NT2/D1 (cell line): Measurements from ENCODE around the gene CTU2.

ENCODE experiments used
- DNase-seq: peaks from one replicate; pipeline ENCODE4 v3.0.0-alpha.2; 2011; ENCODE audit warnings: low read depth, low spot score
- H3K27me3 ChIP-seq: 2 replicates; pipeline ENCODE4 v1.6.0; 2011; ENCODE audit warnings: mild to moderate bottlenecking; ENCODE audit not compliant: insufficient read length, insufficient read depth
- H3K36me3 ChIP-seq: 2 replicates; pipeline ENCODE4 v1.6.1; 2011; ENCODE audit warnings: mild to moderate bottlenecking, low read length, mixed read lengths; ENCODE audit not compliant: insufficient read depth, insufficient read length
- H3K4me1 ChIP-seq: 2 replicates; pipeline ENCODE4 v1.5.1; 2011; ENCODE audit not compliant: insufficient read depth, insufficient read length
- H3K4me3 ChIP-seq: 2 replicates; pipeline ENCODE4 v1.5.1; 2011; ENCODE audit warnings: low read depth; ENCODE audit not compliant: insufficient read length
- H3K9ac ChIP-seq: 2 replicates; pipeline ENCODE4 v1.6.0; 2011; ENCODE audit warnings: low read depth; ENCODE audit not compliant: insufficient read length
- H3K9me3 ChIP-seq: 2 replicates; pipeline ENCODE4 v1.5.1; 2011; ENCODE audit warnings: mild to moderate bottlenecking, low read length; ENCODE audit not compliant: insufficient read depth
- SUZ12 ChIP-seq: IDR thresholded peaks from 2 replicates; pipeline ENCODE4 v1.6.1; 2011; ENCODE audit not compliant: insufficient read length, insufficient read depth; ENCODE audit errors: extremely low read depth
- YY1 ChIP-seq: IDR thresholded peaks from 2 replicates; pipeline ENCODE4 v1.6.1; 2011; ENCODE audit not compliant: insufficient read length, insufficient read depth
- ZNF274 ChIP-seq: IDR thresholded peaks from 2 replicates; pipeline ENCODE4 v1.6.1; 2011; ENCODE audit warnings: mild to moderate bottlenecking, low read depth, low read length

Gene CTU2

GRCh38 chr16:88684569-88685155, 21.6 kb upstream of the CTU2 start:
- Histone ChIP-seq H3K27me3 (peaks cover 50% of the 10 kb centered on the region), H3K4me1 (peaks cover 37% of the 10 kb centered on the region), H3K4me3 (no peak overlapping the region), H3K36me3 (no peaks in the 10 kb centered on the region), H3K9me3 (no peaks in the 10 kb centered on the region), H3K9ac (peak overlapping the region; percentile 79)
- TF ChIP-seq SUZ12: no peak
- no peak for DNase-seq

GRCh38 chr16:88685156-88686061, 20.9 kb upstream of the CTU2 start:
- DNase-seq: no peak
- Histone ChIP-seq H3K27me3 (peaks cover 54% of the 10 kb centered on the region), H3K4me3 (peak overlapping the region; percentile 51), H3K9ac (peak overlapping the region; percentile 79), H3K36me3 (no peaks in the 10 kb centered on the region), H3K4me1 (peaks cover 40% of the 10 kb centered on the region), H3K9me3 (no peaks in the 10 kb centered on the region)
- TF ChIP-seq ZNF274: no peak
- no peak for TF ChIP-seq YY1
- no peak for TF ChIP-seq SUZ12

DNA sequence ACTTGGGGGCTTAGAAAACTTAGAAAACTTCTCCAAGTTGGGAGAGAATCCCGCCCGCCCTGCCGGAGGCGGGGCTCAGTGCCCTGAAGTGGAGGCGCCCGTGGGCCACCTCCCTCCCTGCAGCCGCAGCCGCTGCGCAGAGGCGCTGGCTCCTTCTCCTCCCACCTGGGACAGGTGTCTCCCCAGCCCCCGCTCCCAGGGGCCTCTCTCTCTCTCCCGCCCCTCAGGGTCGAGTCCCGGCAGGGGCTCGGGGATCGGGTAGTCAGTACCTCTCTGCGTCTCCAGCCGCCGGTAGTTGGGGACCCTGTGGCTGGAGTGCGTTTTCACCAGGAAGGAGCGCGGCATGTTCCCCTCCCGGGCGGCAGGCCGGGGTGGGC, 20.3 kb upstream of the CTU2 start:
- TF ChIP-seq ZNF274: no peak
- no peak for TF ChIP-seq SUZ12
- no peak for TF ChIP-seq YY1
- Histone ChIP-seq H3K4me1 (peaks cover 43% of the 10 kb centered on the region), H3K9ac (peak overlapping the region; percentile 79), H3K27me3 (peaks cover 61% of the 10 kb centered on the region), H3K4me3 (peak overlapping the region; percentile 51), H3K36me3 (no peaks in the 10 kb centered on the region), H3K9me3 (no peaks in the 10 kb centered on the region)
- no peak for DNase-seq

DNA sequence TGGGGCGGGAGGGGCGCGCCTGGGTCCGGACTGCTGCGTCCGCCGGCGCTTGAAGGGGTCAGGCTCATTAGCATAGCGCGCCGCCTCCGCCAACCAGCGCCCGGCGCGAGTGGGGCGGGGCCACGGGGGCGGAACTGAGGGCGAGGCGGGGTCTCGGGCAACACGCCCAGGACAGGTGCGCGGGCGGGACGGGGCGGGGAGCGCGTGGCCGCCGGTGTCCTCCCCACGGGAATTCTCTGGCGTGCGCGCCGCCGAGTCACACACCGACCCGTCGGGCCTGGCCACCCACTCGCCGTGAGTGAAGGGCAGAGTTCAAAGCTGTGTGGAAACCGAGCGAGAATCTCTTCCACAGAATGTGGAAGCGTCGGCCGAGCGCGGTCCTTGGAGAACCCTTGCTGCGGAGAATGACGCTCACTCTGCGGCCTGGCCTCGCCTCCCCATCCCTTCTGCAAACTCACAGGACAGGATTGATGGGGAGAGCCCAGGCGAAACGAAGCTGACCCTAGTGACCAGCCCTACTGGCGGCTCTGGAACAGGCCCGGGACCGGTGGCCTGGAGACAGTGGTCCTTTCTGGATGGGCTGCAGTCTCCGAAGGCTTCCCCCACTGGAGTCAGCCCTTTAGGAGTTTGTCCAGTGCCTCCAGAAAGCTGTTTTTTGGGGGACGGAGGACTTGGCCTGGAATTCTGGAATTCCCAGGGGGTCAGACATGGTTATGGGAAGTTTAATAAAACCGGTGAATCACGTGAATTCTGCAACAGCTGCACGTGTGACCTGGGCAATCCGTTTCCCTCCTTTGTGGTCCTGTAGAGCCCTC, 19.7 kb upstream of the CTU2 start, which contains the start of gene SNAI3:
Gene SNAI3 (minus strand): TSS at position 69 of the 815 bp plus-strand sequence. CDS start 101 bp downstream, outside the sequence.
- H3K4me3 ChIP-seq: peak within 1 kb of the TSS; percentile 51
- H3K36me3 ChIP-seq: no peaks in the 10 kb centered on the region
- H3K9me3 ChIP-seq: no peaks in the 10 kb centered on the region
- H3K4me1 ChIP-seq: peaks cover 41% of the 10 kb centered on the region
- TF ChIP-seq YY1 (no peak), ZNF274 (no peak), SUZ12 (no peak)
- peaks cover 61% of the 10 kb centered on the region for H3K27me3 ChIP-seq
- no peak for DNase-seq
- H3K9ac ChIP-seq: peak within 1 kb of the TSS; percentile 79

DNA sequence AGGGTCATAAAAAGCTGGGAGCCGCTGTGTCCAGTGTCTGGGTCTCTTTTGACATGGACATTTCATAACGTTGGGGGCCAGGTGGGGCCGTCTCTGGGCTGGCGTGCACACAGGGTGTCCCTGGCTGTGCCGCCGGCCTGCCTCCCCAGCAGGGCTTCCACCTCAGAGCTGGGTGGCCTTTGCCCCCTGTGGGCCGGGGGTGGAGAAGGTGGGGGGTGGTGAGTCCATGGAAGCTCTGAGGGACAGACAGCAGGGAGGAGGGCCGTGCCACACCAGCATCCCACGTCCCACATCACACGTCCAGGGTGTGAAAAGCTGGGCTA, 19.1 kb upstream of the CTU2 start:
- H3K4me3 ChIP-seq: no peak overlapping the region
- no peaks in the 10 kb centered on the region for H3K36me3 ChIP-seq
- no peak overlapping the region for H3K9ac ChIP-seq
- peaks cover 61% of the 10 kb centered on the region for H3K27me3 ChIP-seq
- H3K9me3 ChIP-seq: no peaks in the 10 kb centered on the region
- no peak for DNase-seq
- peaks cover 36% of the 10 kb centered on the region for H3K4me1 ChIP-seq
- TF ChIP-seq YY1 (no peak), ZNF274 (no peak), SUZ12 (no peak)

- Histone ChIP-seq H3K9ac (no peak overlapping the region), H3K4me1 (peaks cover 36% of the 10 kb centered on the region), H3K9me3 (no peaks in the 10 kb centered on the region), H3K4me3 (no peak overlapping the region), H3K27me3 (peaks cover 61% of the 10 kb centered on the region), H3K36me3 (no peaks in the 10 kb centered on the region)
- DNase-seq: no peak
- no peak for TF ChIP-seq SUZ12
- no peak for TF ChIP-seq YY1
- no peak for TF ChIP-seq ZNF274
These were observed 18.7 kb upstream of the CTU2 start for GRCh38 chr16:88687676-88688012.
